Activated CD4-positive, alpha-beta T cell treated with anti-CD3 and anti-CD28 coated beads, Interleukin-2, amount 10 ng/mL, durations not matched to agents 24 days and 14 days (primary cell): ENCODE results near the gene C11orf24. TPM values are rescaled to one million over a fixed set of nuclear protein-coding genes. Genes with fewer than 3 reads are reported as not detected.

Experiments
- total RNA-seq: library from RNA; stranded (reverse); gene quantifications from 2 replicates; pipeline ENCODE4 v1.2.3, GENCODE V29; 2022

C11orf24 gene
- total RNA-seq, 1 donor from 2014 or later: 38.0 TPM

Other genes with a start within 250 kb of the C11orf24 start
- gene NDUFS8, start 241.3 kb downstream of the C11orf24 start, total RNA-seq: 153 and 159 TPM in 2 replicates
- 141 and 149 TPM in 2 replicates for gene TCIRG1, start 232.9 kb downstream of the C11orf24 start, total RNA-seq
- 15.1 TPM in 2 replicates for gene CHKA, start 150.6 kb downstream of the C11orf24 start, total RNA-seq
- gene KMT5B, start 58.7 kb downstream of the C11orf24 start, total RNA-seq: 33.9 and 34.7 TPM in 2 replicates
- gene LRP5, start 40.6 kb upstream of the C11orf24 start, total RNA-seq: 23.8 and 33.8 TPM in 2 replicates
- 124 and 132 TPM in 2 replicates for gene PPP6R3, start 188.8 kb upstream of the C11orf24 start, total RNA-seq